Colonic mucosa (tissue), 4 donors: ENCODE measurements around the gene LAMC3. TPM values are rescaled to one million over a fixed set of nuclear protein-coding genes. Genes with fewer than 3 reads are reported as not detected.

Experiments used
- DNase-seq: peaks from one replicate; pipeline ENCODE4 v3.0.0-alpha.2; 2020
- H3K27ac ChIP-seq: fragments of 200-600 bp; one replicate; pipeline ENCODE4 v1.8.0; 2021
- H3K27me3 ChIP-seq: fragments of 200-600 bp; one replicate; pipeline ENCODE4 v1.8.0; 2021
- H3K36me3 ChIP-seq: fragments of 200-600 bp; one replicate; pipeline ENCODE4 v1.8.0; 2021
- H3K4me1 ChIP-seq: fragments of 200-600 bp; one replicate; pipeline ENCODE4 v1.8.0; 2021; ENCODE audit warnings: mild to moderate bottlenecking
- H3K4me3 ChIP-seq: fragments of 200-600 bp; one replicate; pipeline ENCODE4 v1.8.0; 2021
- H3K9ac ChIP-seq, 2 donors: one replicate each; pipeline ENCODE4 v1.7.0; 2013; ENCODE audit warnings: control low read depth in 2 of 2, low read depth in 2 of 2, low read length in 2 of 2
- H3K9me3 ChIP-seq: fragments of 200-600 bp; one replicate; pipeline ENCODE4 v1.8.0; 2021
- CTCF ChIP-seq: fragments of 200-600 bp; IDR thresholded peaks from one replicate; pipeline ENCODE4 v1.8.0; 2022; ENCODE audit warnings: antibody characterized with exemption, mild to moderate bottlenecking
- intact Hi-C: fragments of 100-400 bp; cut with DNase I; formaldehyde crosslinking; loops from one replicate; pipeline ENCODE4 v1.14.1; 2022
- total RNA-seq, 2 donors: library from RNA; stranded (reverse); fragmentation: NEBNext Ultra II Directional in 1 of 2; extraction: Animal tissue kit (Norgen Biotek cat#: 25700) in 1 of 2; gene quantifications; one replicate each; pipeline ENCODE4 v1.2.1, GENCODE V29; 2021
- donor health status: healthy.
- donor health status: DM: no; HTN: no; CAD: no.
- donor health status: DM: no; HTN: no; CAD: no.

LAMC3 gene
- total RNA-seq, 2 donors from 2014 or later, result 0.67 to 1.9 TPM

DNA sequence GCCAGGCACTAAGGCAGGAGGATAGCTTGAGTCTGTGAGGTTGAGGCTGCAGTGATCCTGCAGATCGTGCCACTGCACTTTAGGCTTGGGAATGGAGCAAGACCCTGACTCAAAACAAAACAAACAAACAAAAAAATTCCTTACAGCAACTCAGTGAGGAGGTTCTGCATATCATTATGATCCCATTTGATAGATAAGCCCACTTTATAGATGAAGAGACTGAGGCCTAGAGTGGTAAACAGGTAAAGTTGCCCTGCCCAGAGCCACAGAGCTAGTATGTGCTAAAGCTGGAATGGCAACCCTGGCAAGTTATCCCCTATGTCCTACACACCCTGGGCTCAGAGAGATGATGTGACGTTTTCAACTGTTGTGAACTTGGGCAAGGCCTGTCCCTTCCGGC, 94.6 kb downstream of the LAMC3 start:
- Histone ChIP-seq H3K9ac (no peak overlapping the region), H3K27ac (no peak overlapping the region), H3K9me3 (no peaks in the 10 kb centered on the region), H3K36me3 (no peaks in the 10 kb centered on the region), H3K4me1 (no peaks in the 10 kb centered on the region), H3K4me3 (no peak overlapping the region), H3K27me3 (no peaks in the 10 kb centered on the region)
- intact Hi-C loops, result no loop called here
- no peak for TF ChIP-seq CTCF
- no peak for DNase-seq

DNA sequence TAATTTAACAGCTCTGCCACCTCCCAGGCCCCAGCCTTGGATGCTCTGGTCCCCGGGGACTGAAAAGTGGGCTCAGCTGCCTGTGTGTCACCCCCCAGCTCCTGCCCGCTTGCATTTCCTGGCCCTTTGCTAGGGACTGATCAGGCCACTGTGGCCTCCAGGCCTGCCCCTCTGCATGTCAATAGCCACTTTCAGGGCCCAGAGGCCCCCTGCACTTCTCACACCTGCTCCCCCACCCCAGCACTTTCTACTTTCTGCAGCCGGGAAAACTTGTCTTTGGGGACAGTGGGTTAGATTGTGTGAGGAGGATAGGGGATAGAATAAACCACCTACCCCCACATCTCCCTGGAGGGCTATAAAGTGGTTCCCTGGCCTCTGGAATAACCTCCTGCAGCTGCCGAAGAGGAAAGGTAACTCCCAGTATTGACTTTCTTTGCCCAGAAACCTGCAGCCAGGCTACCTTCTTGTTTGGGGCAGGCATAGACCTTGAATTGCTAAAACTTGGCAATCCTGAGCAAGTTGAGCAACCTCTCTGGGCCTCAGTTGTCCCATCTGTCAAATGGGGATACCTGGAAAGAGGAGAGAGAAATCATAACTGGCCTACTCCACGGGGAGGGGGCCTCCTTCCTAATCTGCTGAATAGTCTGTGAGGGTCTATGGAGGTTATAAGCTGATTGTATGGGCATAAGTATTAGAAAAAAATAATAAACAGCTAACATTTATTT, 95.2 kb downstream of the LAMC3 start:
- H3K4me3 ChIP-seq, result no peak overlapping the region
- intact Hi-C loops, result no loop called here
- no peaks in the 10 kb centered on the region for H3K9me3 ChIP-seq
- H3K36me3 ChIP-seq, result no peaks in the 10 kb centered on the region
- DNase-seq, result no peak
- TF ChIP-seq CTCF, result no peak
- H3K9ac ChIP-seq, result no peak overlapping the region
- no peak overlapping the region for H3K27ac ChIP-seq
- H3K27me3 ChIP-seq, result no peaks in the 10 kb centered on the region
- H3K4me1 ChIP-seq, result no peaks in the 10 kb centered on the region

GRCh38 chr9:131105952-131106351, 97.0 kb downstream of the LAMC3 start:
- no peaks in the 10 kb centered on the region for H3K4me1 ChIP-seq
- intact Hi-C loops, result no loop called here
- no peak for TF ChIP-seq CTCF
- H3K9me3 ChIP-seq, result no peaks in the 10 kb centered on the region
- no peaks in the 10 kb centered on the region for H3K36me3 ChIP-seq
- no peak overlapping the region for H3K4me3 ChIP-seq
- H3K9ac ChIP-seq, result no peak overlapping the region
- DNase-seq, result no peak
- no peak overlapping the region for H3K27ac ChIP-seq
- no peaks in the 10 kb centered on the region for H3K27me3 ChIP-seq

DNA sequence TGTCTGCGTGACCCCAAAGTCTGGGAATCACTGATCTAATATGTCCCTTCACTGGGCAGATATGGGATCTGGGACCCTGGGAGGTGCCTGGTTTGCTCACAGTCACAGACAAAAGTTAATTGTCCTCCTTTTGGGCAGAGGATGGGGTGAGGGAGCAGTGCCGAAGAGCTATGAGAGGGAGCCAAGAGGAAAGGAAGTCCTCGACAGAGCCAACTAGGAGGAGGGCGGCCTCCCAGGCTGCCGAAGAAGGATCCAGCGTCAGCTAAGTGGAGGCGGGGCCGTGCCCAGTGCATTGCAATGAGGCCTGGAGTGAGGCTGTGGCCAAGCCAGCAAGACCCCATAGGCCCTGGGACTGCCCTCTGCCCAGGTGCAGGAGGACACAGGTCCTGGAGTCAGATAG, 98.8 kb downstream of the LAMC3 start:
- no peak for TF ChIP-seq CTCF
- H3K27ac ChIP-seq, result no peak overlapping the region
- no peak for DNase-seq

GRCh38 chr9:131111186-131111853, 102.3 kb downstream of the LAMC3 start:
- H3K9me3 ChIP-seq, result no peaks in the 10 kb centered on the region
- DNase-seq, result no peak
- no peaks in the 10 kb centered on the region for H3K27me3 ChIP-seq
- no peaks in the 10 kb centered on the region for H3K36me3 ChIP-seq
- no peak overlapping the region for H3K4me3 ChIP-seq
- no peaks in the 10 kb centered on the region for H3K4me1 ChIP-seq
- intact Hi-C loops, result no loop called here
- no peak for TF ChIP-seq CTCF
- H3K9ac ChIP-seq, result no peak overlapping the region
- no peak overlapping the region for H3K27ac ChIP-seq

More for the DNA sequence above, 98.8 kb downstream of the LAMC3 start:
- no peaks in the 10 kb centered on the region for H3K27me3 ChIP-seq
- no peaks in the 10 kb centered on the region for H3K4me1 ChIP-seq
- intact Hi-C loops, result no loop called here
- H3K9ac ChIP-seq, result no peak overlapping the region
- H3K9me3 ChIP-seq, result no peaks in the 10 kb centered on the region
- H3K4me3 ChIP-seq, result no peak overlapping the region
- H3K36me3 ChIP-seq, result no peaks in the 10 kb centered on the region
